HG02623 (cell line): Measurements from ENCODE around the gene SMIM10.
"Not testable (repeated sequence)": the region's sequence is repeated elsewhere in the genome, so short reads cannot be mapped to it uniquely, and the experiment has no call there.

Source experiments
- ATAC-seq: cut with Tn5 transposase; IDR thresholded peaks from one replicate; pipeline ENCODE4 v1.9.1; 2021; ENCODE audit warnings: moderate library complexity; ENCODE audit not compliant: unreplicated experiment

Gene SMIM10

GRCh38 chrX:135009838-135010237 is 19.0 kb downstream of the SMIM10 start:
- ATAC-seq: no peak

- ATAC-seq: no peak
These were observed 20.1 kb downstream of the SMIM10 start for GRCh38 chrX:135010921-135011320.

- no peak for ATAC-seq
These were observed 24.9 kb downstream of the SMIM10 start for GRCh38 chrX:135015523-135016245.

DNA sequence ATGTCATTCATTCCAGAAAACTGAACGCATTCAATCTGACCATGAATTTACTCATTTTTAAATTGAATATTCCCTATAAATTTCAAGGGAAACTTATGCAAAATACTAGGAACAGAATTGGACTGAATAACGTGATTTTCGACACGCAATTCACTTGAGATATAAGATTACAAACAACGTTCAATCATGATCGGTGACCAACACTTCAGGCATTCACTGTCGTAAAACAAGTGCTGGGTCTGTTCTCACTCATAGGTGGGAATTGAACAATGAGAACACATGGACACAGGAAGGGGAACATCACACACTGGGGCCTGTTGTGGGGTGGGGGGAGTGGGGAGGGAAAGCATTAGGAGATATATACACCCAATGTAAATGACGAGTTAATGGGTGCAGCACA is 29.1 kb downstream of the SMIM10 start:
- not testable (repeated sequence) for ATAC-seq

GRCh38 chrX:135023791-135024190 is 33.0 kb downstream of the SMIM10 start:
- not testable (repeated sequence) for ATAC-seq

DNA sequence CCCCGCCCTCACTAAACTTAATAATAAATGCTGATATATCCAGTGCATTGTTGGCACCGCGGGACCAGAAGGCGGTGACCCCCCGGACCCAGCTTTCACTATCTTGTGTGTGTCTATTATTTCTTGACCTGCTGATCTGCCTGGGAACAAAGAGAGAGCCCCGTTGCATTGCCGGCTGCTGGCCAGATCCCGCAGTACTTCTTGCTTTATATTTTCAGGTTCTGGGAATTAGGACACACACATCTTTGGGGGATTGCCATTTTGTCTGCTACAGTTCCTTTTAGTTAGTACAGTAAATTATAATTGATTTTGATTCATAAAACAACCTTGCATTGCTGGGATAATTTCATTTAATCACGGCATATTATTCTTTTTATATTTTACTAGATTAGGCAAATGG is 33.7 kb downstream of the SMIM10 start:
- ATAC-seq: no peak

DNA sequence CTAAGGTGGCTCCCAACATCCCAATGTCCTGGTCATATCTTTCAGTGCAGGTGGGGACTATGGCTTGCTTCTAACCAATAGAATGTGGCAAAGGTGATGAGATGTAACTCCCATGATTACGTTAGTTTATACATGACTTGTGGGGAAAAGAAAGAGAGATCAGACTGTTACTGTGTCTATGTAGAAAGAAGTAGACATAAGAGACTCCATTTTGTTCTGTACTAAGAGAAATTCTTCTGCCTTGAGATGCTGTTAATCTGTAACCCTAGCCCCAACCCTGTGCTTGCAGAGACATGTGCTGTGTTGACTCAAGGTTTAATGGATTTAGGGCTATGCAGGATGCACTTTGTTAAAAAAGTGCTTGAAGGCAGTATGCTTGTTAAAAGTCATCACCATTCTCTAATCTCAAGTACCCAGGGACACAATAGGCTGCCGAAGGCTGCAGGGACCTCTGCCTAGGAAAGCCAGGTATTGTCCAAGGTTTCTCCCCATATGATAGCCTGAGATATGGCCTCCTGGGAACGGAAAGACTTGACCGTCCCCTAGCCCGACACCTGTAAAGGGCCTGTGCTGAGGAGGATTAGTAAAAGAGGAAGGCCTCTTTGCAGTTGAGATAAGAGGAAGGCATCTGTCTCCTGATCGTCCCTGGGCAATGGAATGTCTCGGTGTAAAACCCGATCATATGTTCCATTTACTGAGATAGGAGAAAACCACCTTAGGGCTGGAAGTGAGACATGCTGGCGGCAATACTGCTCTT is 39.6 kb downstream of the SMIM10 start:
- ATAC-seq: not testable (repeated sequence)

DNA sequence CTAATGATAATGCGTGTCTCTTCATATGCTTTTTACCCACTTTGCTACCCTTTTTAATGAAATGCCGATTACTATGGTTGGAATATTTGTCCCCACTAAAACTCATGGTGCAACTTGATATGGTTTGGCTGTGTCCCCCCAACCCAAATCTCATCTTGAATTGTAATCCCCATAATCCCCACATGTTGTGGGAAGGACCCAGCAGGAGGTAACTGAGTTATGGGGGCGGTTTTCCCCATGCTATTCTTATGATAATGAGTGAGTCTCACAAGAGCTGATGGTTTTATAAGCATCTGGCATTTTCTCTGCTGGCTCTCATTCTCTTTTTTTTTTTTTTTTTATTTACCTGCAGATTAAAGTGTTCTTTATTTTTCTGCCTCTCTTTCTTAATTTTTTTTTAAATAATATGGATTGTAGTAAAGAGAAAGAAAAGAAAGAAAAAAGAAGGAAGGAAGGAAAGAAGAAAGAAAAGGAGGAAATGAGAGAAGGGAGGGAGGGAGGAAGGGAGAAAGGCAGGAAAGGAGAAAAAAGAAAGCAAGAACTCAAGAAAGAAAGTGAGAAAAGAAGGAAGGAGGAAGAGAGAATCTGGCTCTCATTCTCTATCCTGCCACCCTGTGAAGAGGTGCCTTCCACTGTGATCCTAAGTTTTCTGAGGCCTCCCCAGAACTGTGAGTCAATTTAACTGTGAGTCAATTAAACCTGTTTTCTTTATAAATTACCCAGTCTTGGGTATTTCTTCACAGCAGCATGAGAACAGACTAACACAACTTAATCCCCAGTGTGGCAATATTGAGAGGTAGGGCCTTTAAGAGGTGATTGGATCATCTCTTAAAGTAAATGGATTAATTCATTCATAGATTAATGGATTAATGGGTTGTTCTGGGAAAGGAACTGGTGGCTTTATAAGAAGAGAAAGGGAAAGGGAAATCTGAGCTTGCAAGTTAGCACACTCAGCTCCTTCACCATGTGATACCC is 50.6 kb downstream of the SMIM10 start:
- ATAC-seq: not testable (repeated sequence)
